ENCODE measurements around the gene SGIP1.
A peak's percentile ranks its signal among the peaks of the same experiment; 100 is the strongest.
"Not testable (repeated sequence)": the region's sequence is repeated elsewhere in the genome, so short reads cannot be mapped to it uniquely, and the experiment has no call there.

SGIP1 gene

DNA sequence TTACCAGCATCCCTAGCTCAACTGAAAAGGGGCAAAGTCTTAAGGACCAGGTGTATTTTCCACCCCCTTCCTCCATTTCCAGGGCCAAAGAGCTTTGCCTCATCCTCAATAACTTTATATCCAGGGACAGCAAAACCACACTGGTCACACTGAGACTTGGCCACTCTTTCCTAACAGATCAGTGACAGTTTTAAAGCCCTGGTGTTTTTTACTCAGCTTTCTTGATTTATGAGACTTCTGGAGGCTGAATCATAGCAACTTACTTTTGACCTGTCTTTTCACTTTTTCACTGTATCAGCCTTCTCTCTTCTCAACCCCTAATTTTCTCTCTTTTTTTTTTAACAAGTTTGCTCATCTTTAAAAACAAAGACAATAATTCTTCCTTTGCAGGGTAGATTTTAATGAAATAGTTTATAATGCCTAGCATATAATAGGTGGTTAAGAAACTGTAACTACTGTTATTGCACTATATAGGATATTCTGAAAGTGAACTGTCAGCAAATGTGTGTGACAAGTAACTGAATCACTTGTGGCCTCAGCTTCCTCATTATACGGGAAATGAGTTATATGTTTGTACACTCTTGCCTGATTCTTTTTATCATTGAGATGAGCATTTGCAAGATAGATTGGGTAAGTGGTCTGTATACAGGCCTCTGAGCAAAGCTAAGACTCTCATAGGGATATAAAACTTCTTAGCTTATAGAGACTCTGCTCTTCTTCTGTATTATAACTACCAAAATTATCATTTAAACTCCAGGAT is 198.6 kb downstream of the SGIP1 start:
- no peak for DNase-seq

DNA sequence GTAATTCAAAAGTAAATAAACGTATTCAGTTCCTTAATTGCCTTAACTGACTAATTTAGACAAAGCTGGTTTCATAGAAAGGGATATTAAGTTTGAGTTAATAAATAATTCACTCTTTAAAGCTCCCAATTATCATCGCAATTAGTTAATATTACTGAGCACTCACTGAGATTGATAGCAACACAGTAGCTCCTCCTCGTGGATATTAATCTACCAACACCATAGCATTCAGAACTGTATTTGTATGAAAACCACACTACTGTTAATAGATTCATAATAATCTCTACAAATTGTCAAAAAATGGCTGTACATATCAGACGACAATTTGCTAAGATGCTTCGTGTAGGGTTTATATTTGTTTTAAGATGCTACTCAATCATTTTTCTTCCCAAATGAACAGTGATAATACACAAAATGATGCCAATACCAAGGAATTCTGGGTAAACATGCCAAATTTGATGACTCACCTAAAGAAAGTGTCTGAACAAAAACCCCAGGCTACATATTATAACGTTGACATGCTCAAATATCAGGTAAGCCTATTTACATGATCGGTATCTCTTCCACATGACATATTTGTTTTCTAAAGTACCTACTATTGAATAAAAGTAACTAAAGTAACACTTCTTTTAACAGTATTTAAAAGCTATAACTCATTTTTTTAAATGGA is 199.5 kb downstream of the SGIP1 start:
- DNase-seq = no peak

DNA sequence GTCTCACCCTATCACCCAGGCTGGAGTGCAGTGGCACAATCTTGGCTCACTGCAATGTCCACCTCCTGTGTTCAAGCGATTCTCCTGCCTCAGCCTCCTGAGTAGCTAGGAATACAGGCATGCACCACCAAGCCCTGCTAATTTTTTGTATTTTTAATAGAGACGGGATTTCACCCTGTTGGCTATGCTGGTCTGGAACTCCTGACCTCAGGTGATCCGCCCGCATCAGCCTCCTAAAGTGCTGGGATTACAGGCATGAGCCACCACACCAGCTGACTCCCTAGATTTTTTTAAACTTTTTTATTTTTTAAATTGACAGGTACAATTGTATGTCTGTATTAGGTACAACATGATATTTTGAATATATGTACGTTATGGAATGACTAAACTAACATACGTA is 200.6 kb downstream of the SGIP1 start:
- DNase-seq = not testable (repeated sequence)

DNA sequence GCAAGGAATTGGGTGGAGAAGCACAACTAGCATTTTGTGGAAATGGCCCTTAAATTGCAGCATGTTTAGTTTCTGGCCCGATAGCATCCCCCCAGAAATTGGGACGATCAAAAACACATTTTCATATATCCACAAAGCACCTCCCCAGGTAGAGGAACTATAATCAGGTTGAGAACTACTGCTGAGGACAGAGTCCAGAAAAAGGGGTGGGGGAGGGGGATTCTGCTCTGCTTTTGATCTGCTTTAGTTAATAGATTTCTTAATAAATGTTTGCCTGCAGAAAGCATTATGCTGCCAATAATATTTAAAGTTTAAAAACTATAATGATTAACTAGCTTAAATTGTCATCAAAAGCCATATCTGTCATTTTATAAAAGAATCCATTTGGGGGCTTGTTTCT is 203.9 kb downstream of the SGIP1 start:
- no peak for DNase-seq

DNA sequence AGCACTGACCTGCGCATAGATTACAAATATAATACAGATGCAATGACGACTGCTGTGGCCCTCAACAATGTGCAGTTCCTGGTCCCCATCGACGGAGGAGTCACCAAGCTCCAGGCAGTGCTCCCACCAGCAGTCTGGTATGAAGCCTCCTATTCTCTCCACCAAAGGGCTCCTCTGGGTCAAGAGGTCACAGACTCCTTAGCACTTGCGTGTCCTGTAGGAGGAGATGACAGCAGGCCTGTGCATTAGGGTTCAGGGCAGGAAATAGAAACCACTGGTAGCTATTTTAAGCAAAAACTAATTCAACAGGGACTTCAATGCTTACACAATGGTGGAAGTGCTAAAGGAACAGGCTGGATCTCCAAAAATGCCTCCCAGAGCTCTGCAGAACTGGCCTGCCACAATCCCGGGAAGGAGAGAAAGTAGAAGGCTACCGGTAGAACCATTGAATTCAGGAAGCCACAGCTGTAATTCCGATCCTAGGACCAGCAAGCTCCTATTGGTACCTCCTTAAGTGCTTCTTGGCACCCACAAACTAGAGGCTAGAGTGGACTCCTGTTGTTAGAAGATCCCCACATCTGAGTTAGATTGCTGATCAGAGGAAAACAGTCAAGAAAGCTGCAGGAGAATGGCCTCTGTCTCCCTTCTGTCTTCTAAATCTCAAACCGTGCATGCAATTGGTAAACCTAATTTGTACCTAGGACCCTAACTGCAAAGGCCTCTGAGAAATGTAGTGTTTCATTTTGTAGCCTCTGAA is 205.6 kb downstream of the SGIP1 start:
- DNase-seq = no peak

DNA sequence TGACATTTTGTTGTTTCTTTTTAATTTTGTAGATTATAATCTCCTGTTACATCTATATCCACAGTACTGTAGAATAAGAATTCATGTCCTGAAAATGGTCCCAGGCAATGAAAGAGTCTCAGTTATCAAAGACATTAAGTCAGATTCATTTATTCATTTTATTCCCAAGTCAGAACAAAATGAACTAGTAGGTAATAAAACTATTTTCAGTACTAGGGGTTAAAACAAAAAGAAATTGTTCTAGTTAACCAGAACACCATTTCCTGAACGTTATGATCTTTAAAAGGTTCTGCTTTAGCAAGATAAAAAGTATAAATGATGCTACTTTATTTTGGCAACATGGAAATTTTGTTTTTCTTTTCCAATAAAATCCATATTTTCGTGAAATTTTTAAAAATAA is 211.5 kb downstream of the SGIP1 start:
- DNase-seq = no peak

DNA sequence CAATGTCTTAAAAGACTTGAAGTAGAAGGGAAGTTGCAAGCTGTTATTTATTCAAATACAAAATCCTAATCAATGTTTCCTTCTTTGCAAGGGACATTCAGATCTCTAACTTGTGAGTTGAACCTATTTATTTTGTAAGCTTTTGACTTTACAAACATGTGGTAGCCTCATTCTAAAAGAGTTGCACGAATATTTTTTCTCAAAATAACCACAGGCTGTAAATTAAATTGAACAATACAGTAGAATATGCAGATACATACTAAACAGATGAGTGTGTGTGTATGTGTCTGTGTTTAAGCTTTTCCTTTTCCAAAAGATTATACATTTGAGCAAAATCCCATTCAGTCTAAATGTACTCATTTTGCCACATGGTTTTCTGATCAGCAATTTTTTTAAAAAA is 213.5 kb downstream of the SGIP1 start:
- no peak for DNase-seq

DNA sequence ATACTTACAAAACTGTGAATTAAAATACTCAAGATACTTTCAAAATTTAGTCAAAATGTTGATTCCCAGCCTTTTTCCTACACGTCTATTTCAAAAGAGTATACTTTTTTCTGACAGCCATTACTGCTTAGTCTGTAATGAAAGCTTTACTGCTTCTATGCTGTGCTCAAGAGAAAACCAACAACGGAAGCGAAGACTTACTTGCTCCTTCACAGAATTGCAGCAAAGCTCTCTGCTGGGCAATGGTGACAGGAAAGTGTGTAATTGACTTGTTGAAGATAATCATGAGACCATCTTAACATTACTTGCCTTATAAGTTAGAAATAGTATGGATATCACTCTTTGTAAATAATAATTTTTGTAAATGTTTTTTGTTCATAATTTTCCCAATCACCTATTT is 216.6 kb downstream of the SGIP1 start:
- no peak for DNase-seq

DNA sequence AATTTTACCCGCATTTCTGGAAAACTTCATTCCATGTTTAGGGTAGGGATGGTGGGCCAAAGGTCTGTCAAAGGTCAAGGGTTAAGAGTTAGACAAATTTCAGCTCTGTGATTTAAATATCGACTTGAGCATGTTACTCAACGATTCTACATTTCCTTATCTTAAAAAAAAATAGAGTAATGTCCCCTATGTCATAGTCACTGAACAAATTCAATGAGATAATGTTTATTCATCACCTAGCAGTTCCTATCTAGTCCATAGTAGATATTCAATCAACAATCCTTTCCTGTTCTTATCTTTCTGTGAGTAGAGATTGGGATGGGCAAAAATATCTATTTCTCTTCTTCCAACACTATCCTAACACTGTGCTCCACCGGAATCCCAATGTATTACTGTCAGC is 217.2 kb downstream of the SGIP1 start:
- no peak for DNase-seq

DNA sequence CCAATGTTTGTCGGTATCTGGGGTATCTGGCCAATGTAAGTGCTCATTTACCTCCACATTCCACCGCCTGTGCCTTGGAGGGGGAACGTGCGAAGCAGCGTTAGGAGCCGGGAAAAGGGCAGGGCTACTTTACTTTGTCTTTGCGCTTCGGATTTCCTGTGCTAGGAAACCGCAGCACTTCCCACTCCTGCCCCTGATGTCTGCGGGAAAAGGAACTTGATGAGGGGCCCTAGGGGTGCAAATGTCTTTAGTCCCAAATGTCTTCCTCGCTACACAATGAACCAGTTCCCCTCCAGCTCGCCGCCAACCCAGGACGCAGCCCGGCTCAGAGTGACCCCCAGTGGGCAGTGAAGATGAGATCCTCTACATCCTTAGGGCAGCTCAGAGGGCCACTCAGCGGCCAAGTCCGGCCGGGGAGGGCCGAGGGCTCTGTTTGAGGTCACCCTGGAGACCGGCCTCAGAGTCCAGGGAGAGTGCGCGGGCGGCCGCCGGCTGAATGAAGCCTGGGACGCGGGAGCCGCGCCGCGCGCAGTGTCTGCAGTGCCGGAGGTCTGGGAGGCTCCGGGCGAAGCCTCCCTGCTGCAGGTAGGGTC is 218.1 kb downstream of the SGIP1 start, which contains the start of gene DYNLT5:
TSS of gene DYNLT5 (plus strand) at position 460 of the 593 bp plus-strand sequence. CDS start 2,200 bp downstream, outside the sequence.
- DNase-seq = peak; percentile 77

DNA sequence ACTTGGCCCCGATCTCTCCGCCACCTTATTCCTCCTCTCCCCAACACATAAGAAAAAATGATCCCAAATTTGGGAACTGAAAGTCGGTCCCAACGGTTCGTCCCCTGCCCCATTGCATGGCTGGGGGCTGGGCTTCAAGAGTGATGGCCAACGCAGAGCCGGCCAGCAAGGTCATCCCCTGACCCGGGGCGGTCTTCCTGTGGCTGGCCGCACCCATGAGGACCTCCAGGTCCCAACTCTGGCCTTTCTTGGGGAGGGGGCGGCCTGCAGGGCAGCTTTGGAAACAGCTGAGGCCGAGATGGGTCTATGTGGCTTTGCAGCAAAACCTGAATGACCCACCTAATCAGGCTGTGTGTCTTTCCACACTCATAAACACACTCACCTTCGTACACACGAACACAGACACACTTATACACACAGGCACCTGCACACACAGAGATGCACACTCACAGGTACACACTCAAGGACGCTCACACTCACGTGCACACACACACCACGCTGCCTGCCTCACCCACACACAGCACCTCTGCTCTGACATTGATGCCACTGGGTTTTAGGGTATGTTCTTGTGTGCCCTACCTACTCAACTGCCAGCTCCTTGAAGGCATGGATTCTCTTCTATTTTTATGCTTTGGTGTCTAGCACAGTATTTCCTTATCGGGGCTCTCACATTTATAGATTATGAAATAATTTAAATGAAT is 218.9 kb downstream of the SGIP1 start:
- no peak for DNase-seq

DNA sequence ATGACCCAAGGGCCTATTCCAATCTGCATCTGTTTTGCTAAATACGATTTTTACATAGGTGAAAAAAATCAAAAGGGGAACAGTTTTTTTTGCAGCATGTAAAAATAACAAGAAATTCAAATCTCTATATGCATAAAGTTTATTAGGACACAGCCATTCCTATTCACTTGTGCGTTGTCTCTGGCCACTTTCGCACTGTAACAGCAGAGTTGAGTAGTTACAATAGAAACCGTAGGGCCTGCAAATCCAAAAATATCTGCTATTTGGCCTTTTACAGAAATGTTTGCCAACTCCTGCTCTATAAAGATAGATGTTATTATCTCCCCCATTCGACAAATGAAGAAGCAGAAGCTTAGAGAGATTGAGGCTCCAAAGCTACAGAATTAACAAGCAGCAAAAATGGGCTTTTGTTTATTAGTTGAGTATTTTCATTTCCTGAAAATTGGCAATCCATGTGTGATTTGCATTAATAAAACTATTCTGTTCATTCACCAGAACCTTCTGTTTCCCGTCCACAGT is 223.8 kb downstream of the SGIP1 start:
- DNase-seq = no peak

DNA sequence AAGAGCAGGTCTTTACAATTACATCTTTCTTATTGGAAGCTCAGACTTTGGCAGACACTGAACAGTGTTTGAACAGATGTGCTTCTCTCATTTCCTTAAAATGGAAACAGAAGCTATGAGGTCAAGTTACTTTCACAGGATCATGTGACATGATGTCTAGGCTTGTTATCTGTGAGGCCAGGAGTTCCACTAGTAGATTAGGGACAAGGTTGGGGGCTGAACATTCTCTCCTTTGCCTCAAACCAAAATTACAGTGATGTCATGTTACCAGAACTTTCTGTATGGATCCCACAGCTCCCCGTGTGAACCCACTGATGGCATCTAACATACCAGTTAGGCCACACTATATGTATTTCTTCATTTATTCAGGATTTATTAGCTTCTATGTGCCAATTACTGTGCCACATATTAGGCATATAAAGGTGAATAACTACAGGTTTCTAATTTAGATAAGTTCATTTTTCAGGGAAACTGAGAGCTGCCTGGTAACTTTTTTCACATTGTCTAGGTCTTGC is 224.3 kb downstream of the SGIP1 start:
- DNase-seq = no peak

DNA sequence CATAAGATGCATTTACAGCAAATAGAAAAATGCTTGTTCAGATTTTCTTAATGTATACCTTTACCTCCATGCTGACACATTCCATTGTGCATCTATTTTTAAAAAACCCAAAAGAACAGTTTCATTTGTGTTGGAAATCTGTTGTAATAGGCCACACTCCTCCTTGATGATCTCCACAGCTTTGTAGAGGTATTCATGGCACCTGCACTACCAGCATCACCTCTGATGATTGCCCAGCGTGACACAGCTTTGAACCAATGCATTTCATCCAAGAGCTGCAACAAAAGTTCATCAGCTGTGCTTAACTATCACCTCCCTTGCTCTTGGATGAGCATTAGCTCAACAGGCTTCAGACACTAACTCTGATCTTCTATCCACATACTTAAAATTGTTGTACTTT is 226.6 kb downstream of the SGIP1 start:
- DNase-seq = no peak

DNA sequence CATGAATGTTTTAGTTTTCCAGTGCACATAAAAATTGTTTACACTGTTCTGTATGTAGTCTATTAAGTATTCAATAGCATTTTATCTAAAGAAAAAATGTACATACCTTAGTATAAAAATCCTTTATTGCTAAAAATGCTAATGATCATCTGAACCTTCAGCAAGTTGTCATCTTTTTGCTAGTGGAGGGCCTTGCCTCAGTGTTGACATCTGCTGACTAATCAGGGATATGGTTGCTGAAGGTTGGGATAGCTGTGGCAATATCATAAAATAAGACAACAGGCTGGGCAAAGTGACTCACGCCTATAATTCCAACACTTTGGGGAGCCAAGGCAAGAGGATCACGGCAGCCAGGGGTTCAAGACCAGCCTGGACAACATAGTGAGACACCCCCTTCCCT is 227.3 kb downstream of the SGIP1 start:
- no peak for DNase-seq

DNA sequence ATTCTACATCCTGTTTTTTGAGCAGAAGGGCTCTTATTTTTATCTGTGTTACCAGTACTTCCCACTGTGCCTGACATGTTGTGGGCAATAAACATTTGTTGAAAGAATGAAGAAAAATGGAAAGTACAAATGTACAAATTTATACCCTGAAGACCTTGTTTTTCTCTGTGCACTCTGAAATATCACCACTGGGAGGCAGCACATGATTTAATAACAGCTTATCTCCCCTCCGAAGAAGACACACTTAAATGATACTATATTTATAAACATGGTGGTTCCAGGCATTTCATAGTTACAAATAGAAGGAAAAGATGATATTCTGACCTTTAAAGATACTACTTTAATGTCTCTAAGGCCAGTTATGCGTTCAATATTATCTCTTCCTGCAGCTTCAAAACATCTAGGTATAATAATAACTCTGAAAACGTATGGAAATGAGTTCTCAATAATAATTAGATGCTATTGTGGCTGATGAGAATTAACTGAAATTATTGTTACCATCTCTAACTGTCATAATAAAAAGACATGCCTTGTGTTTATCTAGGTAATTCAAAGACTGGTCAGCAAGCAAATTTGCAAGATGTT is 231.1 kb downstream of the SGIP1 start:
- DNase-seq = peak; percentile 81

DNA sequence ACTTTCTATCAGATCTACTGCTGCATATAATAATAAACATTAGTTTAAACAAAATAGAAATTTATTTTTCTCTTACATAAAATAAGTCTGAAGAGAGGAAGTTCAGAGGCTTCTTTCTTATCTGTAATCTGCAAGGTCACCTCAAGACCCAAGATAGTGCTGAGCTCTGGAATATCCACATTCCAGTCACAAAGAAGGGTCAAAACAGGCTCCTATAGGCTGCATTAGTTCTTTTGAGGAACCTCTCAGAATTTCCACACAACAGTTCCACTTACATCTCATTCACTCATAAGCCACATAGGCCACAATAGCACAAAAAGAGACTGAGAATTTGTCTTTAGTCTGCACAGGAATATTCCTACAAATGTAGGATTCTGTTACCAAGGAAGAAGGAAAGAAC is 233.7 kb downstream of the SGIP1 start:
- no peak for DNase-seq

DNA sequence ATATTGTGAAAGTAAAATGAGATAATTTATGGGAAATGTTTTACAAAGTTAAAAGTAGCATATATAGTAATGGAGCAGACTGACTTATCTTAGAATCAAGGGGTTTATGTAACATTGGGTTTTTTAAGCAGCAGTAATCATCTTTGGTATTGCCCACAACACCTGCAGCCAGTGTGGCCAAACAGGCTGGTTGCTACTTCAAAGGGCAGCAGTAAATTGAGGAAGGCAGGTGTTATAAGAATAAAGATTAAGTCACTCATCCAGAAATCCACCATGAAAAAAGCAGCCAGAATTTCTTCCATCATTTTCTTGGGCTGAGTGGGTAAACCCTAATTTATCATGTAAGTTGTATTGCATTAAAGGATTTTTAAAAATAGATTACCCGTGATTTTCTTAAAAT is 235.0 kb downstream of the SGIP1 start:
- no peak for DNase-seq

DNA sequence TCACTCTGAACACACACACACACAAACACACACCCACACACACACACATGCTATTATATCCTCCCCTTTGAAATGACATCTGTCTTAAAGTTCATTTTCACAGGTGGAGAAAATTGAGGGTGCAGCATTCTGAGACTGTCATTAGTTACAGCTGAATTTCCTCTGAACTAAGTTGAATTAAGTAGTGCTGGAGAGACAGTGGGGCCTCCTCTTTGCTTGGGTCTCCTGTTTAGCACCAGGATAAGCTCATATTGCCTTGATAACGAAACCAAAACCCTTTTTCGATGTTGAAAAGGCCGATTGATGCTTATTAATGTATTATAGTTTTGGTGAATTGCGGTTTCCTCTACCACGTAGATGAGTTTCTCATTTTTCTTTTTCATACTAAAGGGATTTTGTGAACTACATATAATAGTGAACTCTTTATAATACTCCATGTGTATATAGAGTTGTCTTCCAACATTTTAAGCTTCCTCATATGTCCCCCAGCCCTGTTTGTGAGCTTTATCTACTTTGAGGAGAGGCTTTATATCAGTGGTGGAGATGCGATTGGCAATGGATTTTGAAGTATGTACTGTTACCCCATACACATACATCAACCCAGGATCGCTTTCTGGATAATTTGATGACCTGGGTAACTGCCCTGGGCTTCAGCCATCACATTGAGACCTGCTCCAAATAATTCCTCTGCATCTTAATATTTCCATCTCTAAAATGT is 235.7 kb downstream of the SGIP1 start:
- no peak for DNase-seq

DNA sequence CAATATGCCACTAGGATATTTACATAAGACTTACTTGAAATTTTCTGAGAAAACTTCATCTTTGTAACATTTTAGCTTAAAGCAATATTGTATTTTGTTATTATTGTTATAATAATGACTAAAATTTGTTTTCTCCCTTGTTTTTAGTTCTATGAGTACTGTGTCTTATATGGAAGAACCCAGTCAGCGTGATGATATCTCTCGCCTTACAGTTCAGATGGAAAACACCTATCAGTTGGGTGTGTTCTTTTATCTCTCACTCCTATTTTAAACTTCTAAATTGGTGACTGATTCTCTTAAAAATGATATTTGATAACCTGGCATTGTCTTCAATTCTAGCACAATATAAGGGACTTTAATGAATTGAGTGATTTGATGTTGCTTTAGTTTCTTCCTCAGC is 236.3 kb downstream of the SGIP1 start:
- no peak for DNase-seq

DNA sequence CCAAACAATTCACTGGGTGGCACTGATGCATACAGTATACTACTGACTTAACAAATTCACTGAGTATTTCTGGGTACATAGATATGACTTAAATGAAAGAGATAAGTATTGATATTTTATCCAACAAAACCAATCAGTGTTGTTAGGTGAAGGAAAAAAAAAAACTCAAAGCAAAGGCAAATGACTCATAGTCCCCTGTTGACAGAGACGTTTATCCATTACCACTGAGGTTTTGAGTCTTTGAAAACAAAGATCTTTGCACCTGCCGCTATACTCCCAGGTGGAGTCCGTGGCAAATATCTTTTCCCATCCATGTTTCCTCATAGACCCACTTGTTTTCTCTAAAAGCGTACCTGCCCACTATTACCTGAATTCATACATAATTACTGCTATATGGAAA is 236.7 kb downstream of the SGIP1 start:
- no peak for DNase-seq

Data from eye (tissue), 1 donor.